Muscle of arm (tissue), 12 donors: ENCODE measurements around the gene SPDYE2B. TPM values are rescaled to one million over a fixed set of nuclear protein-coding genes. Genes with fewer than 3 reads are reported as not detected.
"Not testable (repeated sequence)": the region's sequence is repeated elsewhere in the genome, so short reads cannot be mapped to it uniquely, and the experiment has no call there.

ENCODE experiments used
- DNase-seq: peaks from one replicate; pipeline ENCODE4 v3.0.0-alpha.2; 2013
- polyA plus RNA-seq, 12 donors: library from polyadenylated mRNA; unstranded; fragments of 120-200 nt; gene quantifications; one replicate each; pipeline ENCODE4 v1.2.1, GENCODE V29; 2013; ENCODE audit not compliant: insufficient read length in 12 of 12

The SPDYE2B gene
- polyA plus RNA-seq, 12 donors: 0.31 to 5.7 (median 1.6) TPM; not detected in 2

DNA sequence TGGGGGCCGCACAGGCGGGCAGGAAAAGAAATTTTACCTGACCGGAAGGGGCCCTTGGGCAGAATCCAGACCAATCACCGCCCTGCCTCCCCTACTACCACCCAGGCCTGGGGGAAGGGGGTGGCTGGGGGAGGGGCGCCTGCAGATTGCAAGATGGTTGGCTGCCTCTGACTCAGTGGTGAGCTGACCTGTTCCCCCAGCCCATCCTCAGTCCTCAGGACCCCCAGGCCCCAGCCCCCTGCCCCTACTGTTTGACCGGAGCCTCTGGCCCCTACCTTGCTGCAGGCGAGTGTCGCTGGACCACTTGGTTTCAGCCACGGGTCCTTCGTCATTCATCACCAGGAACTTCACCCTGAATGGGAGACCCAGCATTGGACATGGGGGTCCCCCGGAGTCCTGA, 11.3 kb upstream of the SPDYE2B start:
- not testable (repeated sequence) for DNase-seq

DNA sequence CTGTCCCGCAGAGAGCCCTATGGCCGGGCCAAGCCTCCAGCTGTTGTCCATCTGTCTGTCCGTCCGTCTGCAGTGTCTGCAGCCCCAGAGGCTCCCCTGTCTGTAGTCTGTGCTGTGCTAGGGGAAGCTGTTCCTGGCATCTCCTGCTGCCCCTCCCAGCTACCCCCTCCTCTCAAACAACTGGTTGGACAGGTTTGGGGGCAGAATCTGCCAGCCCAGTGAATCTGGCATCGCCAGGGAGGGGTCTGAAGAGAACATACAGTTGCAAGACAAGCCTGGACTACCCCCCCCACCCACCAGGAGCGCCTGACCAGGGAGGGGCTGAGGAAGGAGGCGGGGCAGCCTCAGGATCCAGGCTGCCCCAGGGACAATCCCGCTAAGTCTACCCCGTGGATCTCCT, 7.4 kb upstream of the SPDYE2B start, which contains the start of gene UPK3BL1:
Gene UPK3BL1 (minus strand): TSS at position 101 of the 400 bp plus-strand sequence. CDS start 50 bp downstream, at position 51.
- not testable (repeated sequence) for DNase-seq

DNA sequence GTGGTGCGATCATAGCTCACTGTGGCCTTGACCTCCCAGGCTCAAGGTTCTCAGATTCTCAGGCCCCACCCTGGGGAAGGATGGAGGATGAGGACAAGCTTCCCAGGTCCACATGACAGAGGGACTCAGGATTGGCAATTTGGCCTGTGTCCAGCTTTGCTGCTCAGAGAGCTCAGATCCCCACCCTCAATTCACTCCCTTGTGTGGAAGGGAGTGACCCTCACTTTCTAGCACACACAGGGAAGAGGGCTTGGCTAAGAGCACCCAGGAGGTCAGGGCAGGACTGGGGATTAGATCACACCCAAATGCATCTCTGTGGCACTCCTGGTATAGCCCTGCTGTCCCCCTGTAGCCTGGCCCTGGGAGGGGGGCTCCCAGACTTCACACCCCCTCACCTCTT, 6.7 kb upstream of the SPDYE2B start:
- DNase-seq: not testable (repeated sequence)

DNA sequence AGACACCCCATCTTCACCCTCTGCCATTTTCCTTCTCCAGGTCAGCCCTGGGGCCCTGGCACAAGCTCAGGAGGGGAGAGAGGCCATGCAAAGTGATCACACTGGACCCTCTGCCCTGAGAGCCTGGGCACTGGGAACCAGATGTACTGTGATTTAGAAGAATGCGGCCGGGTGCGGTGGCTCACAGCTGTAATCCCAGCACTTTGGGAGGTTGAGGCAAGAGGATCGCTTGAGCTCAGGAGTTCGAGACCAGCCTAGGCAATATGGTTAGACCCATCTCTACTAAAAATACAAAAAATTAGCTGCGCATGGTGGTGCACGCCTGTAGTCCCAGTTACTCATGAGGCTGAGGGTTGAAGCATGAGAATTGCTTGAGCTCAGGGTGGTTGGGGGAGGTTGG, 2.3 kb upstream of the SPDYE2B start:
- not testable (repeated sequence) for DNase-seq

DNA sequence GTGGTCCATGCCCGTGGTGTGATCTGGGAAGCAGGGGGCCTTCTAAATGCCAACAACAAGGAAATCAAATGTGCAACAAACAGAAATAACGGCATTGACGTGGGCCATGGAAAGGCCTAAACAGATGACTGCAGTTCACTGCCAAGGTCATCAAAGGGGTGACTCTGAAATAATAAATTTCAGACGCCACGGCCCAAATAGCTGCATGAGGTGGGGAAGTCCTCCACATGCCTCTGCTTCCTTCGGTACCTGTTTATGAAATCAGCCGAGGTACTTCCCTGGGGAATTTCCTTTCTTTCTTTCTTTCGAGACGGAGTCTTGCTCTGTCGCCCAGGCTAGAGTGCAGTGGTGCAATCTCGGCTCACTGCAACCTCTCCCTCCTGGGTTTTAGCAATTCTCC, 14.6 kb downstream of the SPDYE2B start:
- DNase-seq: not testable (repeated sequence)

DNA sequence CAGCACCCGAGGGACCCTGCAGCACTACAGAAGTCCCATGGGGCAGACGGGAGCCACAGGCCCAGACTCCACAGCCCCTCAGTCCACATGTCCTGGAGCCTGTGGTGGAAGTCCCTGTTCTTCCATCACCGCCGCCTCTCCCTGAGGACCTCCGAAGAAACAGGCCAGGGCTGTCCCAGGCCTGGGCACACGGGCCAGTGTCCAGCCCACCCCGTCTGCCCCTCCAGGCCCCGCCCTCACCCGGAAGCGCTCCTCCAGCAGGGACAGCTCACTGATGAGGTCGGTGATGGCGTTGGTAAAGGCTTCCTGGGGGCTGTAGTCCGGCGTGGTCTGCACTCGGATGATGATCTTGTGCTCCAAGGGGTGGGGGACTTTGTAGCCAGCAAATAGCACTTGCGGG, 16.7 kb downstream of the SPDYE2B start:
- DNase-seq: not testable (repeated sequence)

DNA sequence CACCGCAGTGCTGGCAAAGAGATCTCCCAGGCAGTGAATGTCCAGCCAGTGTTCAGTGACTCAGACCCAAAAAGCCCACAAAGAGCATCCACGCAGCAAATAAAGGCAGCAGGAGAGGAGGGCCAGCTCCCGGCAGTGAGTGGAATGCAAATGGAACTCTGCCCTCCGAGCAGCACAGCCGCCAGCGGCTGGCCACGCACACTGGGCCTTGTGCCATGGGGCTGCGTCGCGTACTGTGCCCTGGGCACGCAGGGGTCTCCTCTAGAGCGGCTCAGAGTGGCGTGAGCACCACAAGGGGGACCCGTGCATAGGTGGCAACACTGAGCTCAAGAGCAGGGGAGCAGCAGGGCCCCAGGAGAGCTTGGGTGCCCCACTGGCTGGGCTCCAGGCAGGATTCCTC, 17.4 kb downstream of the SPDYE2B start:
- DNase-seq: not testable (repeated sequence)

DNA sequence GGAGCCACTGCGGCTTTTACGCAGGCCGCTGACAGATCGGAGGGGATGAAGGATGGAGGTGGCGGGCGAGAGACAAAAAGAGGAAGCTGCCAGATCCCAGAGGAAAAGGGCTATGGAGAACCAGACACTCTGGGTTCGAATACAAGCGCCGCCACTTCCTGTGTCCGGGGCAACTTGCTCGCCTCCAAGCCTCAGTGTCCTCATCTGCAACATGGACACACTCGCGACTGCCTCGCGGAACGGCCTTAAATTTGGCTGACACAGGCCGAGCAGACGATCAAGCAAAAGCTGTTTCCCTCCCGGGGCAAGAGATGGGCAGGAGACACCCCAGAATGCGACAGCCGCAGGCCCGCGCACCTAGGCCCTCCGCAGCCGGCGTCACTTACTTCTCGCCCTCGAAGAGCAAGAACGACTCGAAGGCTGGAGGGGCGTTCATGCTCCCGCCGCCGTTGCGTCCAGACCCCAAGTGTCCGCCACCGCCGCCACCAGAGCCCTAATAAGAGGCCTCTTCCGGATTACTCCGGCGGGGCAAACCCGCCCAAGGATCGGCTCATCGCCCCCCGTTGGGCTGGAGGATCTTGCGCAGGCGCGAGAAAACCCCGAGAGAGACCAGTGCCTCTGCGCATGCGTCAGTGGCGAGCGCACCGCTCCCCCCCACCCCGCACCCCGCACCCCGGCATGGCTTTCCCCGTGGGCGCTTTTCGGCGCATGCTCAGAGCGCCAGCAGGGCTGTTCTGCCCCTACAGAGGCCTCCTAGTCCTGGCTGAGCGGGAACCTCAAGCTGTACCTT, 21.2 kb downstream of the SPDYE2B start, which contains the start of gene POLR2J2:
Gene POLR2J2 (minus strand): TSS at position 498 of the 790 bp plus-strand sequence. CDS start 62 bp downstream, at position 436.
- DNase-seq: peak; percentile 81

DNA sequence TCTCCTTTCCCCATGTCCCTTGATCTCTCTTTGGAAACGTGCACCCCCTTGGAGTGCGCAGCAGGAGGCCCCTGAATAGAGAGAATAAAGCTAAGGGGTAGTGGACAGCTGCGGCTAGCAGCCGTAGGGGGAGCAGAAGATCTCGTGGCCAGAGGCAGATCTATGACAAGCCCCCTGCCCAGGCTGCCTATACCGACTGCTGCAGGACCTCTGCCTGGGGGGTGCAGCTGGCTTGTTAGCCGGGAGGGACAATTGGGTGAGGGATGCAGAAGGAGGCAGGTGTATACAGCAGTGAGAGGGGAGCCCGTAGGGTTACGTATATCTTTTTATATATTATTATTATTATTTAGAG, 21.8 kb downstream of the SPDYE2B start:
- not testable (repeated sequence) for DNase-seq

DNA sequence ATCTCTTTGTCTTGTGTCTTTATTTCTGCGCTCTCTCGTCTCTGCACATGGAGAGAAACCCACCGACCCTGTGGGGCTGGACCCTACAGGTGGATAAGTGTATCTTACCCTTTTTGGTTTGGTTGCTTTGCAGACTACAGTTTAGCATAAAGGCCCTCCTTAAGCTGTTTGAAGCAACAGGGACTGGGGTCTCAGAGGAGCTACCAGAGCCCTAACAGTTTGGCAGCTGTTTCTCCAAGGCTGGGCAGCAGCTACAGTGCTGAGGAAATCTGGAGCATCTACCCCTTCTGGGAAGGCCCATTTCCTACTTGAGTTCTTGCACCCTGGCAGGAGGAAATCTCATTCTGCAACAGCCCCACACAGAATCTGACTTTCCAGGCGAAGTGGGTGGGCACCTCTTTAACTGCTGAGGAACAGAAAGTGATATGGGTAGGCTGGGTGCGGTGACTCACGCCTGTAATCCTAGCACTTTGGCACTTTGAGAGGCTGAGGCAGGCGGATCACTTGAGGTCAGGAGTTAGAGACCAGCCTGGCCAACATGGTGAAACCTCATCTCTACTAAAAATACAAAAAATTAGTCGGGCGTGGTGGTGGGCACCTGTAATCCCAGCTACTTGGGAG, 23.4 kb downstream of the SPDYE2B start:
- DNase-seq: not testable (repeated sequence)

DNA sequence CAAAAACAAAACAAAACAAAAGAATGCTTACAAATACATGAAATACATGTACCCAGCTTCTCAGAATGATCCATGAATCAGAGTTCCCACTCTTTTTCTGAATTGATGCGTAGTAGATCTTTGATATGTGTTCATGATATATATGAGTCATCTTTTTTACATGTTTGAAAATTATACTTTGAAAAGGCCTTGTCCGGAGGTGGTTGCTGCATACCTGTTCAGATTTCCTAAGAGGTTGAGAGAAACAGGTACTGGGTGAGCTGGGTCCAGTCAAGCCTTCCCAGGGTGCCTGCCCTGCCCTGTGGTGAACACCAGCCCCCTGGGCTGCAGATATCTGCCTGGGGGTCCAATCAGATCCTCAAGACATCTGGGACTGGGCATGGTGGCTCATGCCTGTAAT, 25.4 kb downstream of the SPDYE2B start:
- DNase-seq: not testable (repeated sequence)

DNA sequence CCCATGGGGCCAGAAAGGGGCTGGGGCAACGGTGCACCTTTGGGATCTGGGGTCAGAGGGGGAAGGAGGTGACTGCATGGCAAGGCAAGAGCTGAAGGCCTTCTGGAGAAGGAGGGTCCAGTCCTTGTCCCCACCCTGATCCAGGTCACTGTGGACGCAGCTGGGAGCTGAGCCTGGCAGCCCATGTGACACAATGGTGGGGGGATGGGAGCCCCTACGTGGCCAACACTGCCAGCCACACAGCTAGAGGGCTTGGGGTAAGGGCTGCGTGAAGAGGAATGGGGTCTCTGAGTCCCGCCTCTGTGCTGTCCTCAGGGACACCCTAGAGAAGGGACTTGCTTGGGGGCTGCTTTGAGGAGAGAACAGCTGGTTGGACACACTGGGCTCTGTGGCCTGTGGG, 30.7 kb downstream of the SPDYE2B start:
- DNase-seq: not testable (repeated sequence)

DNA sequence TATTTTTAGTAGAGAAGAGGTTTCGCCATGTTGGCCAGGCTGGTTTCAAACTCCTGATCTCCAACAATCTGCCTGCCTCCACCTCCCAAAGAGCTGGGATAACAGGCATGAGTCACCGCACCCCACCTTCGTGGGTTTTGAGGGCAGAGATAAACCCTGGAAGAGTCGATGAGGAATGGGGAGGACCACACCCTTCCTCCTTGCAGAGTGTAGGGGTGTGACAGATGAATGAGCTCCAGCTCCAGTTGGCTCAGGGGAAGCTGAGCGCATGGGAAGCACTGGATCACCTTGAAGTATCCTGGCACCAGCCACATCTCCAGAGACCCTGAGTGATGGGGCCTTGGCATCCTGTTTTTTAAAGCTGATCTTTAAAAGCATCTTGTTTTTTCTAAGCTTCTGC, 32.4 kb downstream of the SPDYE2B start:
- DNase-seq: not testable (repeated sequence)

DNA sequence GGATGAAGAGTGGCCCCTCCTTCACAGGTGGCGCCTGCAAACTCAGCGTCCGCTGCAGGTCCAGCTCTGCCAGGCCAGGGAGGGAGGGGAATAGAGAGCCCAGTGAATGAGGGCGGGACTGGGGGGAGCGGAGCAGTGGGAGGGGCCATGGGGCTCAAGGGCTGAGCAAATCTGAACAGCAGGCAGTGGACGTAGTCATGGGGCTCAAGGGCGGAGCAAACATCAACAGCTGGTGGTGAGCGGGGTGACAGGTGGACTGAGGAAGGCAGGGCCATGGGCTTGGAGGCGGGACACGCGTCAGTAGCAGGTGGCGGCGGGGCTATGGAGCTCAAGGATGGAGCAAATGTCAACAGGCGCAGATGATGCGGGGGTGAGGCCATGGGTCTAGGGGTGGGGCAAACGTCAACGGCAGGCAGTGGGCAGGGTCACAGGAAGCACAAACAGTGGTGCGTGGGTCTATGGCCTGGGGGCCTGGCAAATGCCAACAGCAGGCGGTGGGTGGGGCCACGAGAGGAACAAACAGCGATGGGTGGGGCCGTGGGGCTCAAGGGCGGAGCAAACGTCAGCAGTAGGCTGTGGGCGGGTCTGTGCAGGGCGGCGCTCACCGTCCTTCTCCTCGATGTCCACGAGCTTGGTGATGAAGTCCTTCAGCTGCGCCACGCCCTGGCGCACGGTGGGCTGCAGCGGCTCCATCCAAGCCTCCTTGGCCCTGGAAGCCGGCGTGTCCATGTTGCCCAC, 38.3 kb downstream of the SPDYE2B start:
- DNase-seq: not testable (repeated sequence)

DNA sequence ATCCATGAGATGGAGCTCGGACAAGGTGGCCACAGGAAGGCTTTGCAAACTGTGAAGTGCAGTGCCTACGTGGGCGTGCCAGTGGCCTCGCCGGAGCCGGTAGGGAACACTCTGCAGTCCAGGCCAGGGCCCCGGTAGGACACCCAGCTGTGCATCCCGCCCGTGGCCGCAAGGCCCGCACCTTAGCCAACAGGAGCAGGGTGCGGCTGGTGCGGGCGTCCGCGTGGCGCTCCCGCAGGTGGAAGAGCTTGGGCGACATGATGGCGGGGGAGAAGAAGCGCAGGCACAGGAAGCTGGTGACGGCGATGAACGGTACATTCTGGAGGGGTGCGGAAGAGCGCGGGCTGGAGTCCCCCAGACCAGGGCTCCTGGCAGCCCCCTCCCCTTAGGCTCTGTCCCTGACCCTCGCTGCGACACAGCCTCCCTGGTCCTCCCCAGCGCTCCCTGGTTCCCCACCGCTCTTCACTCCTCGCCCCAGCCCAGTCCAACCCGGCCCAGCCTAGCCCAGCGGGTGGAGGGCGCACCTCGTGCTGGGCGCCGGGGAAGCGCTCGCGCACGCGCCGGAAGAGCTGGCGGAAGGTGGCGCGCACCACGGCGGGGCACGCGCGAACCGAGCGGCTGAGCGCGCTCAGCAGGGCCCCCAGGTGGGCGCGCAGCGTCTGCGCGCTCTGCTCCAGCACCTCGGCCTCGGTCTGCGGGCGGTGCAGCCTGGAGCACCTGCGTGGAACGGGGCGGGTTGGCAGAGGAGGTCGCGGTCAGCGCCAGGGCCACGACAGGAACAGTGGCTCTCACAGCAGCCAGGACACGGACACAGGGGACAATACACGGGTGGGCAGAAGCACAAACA, 39.5 kb downstream of the SPDYE2B start:
- not testable (repeated sequence) for DNase-seq

DNA sequence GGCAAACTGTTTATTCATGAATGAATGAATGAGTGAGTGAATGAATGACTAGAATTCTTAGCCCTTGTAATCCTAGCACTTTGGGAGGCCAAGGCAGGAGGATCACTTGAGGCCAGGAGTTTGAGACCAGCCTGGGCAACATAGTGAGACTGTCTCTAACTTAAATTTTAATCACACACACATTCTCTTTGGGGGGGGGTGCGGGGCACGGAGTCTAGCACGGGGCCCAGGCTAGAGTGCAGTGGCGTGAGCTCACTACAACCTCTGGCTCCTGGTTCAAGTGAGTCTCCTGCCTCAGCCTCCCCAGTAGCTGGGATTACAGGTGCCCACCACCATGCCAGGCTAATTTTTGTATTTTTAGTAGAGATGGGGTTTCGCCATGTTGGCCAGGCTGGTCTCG, 40.5 kb downstream of the SPDYE2B start:
- not testable (repeated sequence) for DNase-seq

DNA sequence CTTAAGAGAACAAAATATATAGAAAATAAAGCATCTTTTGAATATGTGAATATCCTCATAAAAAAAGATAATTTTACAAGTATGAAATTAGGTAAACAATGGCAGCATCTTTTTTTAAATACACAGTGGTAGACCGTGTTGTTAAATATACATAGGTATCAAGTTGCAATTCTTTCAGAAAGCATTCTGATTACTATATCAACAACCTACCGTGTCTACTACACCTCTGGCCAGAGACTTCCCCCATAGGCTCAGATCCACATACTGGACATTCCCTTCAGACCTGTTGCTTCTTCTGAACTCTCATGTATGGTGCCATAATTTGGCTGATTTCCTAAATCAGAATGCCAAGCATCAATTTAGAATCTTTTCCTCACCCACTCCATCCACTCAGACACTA, 43.9 kb downstream of the SPDYE2B start:
- not testable (repeated sequence) for DNase-seq

DNA sequence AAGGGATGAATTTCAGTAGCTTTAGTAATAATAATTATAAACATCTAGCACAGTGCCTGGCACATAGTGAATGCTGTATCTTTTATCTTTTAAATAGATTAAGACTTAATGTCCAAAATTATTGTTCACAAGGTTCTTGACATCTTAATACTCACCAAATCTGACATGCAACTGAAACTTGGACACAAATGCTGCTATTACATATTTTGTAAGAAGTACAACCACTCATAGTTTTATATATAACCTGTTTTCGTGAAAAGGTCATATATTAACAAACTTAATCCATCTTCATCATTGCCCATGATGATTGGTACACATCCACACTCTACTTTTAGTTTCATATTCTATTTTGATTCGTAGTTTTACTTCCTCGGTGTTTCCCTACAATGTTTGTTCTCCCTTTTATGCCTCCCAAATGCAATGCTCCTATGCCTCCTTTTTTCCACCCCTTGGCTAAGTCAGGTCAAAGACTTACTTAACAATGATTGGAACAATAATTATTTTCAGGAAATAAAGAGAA, 45.0 kb downstream of the SPDYE2B start:
- DNase-seq: not testable (repeated sequence)

DNA sequence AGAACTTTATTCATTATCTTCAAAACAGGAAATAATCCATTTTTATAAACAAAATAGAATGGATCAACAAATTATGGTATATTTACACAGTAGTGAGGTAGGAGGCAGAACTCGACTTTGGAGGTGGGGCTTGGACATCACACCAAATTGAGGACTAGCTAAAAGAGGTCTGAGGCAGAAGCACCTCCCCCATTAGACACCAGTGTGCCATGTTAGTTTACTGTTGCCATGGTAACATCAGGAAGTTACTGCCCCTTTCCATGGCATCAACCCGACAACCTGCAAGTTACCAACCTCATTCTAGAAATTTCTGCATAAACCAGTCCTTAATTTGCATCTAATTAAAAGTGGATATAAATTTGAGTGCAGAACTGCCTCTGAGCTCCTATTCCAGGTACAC, 45.9 kb downstream of the SPDYE2B start:
- not testable (repeated sequence) for DNase-seq

DNA sequence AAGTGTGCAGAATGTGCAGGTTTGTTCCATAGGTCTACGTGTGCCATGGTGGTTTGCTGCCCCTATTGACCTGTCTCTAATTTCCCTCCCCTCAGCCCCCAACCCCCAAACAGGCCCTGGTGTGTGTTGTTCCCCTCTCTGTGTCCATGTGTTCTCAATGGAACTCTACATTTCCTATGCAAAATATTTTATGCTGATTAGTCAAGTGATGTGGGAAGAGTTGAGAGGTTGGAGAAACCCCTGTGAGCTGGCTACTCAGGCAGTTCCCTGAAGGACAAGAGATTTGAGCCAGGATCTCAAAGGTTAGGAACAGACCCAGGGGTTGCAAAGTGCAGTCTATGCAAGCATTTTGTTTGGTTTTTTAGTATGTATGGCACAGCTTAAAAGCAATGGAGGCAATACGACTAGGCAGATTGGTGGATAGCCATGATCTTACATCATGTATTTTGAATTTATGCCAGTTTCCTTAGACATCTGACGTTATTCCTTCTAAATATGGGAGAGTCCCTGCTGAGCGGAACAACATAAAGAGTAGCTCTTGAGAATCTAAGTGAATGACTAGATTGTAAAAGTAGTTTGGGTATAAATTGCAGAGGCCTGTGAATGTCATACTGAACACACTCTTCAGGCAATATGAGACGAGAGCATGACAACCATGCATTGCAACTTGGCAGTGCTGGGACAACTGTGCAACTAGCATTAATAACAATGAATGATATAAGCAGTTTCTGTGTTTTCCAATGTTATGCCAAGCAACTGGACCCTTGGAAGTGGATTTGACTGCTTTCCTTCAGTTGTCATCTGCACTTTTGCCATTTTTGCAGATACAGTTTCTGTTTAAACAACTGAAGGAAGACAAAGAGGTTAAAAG, 47.8 kb downstream of the SPDYE2B start:
- DNase-seq: not testable (repeated sequence)
